Measurements from ENCODE around the gene FN1.

Gene FN1

GRCh38 chr2:215441560-215442400 lies 5.9 kb upstream of the FN1 start:
- no peak for FAIRE-seq

DNA sequence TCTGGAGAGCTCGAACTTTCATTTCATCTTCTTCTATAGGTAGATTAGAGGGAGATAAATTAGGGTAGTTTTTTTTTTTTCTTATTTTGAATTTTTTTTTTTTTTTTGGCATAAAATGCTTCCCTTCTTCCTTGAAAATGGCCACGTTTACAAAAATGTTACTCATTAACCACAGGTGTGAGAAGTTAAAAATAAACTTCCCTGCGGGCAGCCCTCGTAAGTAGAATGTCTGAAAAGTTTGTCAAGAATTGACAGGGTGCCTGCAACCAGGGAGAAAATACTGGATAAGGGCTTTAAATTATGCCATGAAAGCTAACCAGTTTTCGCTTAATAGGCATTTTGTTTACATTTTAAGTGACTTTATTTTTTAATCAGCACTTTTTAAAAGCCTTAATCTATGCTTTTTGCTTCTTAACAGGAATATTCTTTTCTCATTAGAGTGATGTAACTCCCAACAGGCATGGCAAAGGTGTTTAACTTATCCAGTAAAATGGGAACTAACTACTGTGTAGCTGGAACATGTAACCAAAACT lies 4.2 kb upstream of the FN1 start:
- FAIRE-seq, result no peak

DNA sequence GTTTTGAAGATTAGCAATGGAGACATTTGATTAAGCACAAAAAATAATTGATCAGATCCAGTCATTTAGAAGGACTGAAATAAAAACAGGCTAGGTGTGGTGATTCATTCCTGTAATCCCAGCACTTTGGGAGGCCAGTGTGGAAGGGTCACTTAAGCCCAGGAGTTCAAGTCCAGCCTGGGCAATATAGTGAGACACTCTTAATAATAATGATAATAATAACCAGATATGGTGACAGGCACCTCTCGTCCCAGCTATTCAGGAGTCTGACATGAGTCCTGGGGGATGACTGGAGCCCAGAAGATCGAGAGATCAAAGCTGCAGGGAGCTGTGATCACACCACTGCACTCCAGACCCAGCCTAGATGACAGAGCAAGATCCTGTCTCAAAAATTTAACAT lies 3.5 kb upstream of the FN1 start:
- no peak for FAIRE-seq

- no peak for FAIRE-seq
Measured at GRCh38 chr2:215437614-215438013, 1.7 kb upstream of the FN1 start.

- no peak for FAIRE-seq
Measured at GRCh38 chr2:215436705-215437565, 1.1 kb upstream of the FN1 start.

- FAIRE-seq, result no peak
Measured at GRCh38 chr2:215435280-215435869, 493 bp downstream of the FN1 start.

DNA sequence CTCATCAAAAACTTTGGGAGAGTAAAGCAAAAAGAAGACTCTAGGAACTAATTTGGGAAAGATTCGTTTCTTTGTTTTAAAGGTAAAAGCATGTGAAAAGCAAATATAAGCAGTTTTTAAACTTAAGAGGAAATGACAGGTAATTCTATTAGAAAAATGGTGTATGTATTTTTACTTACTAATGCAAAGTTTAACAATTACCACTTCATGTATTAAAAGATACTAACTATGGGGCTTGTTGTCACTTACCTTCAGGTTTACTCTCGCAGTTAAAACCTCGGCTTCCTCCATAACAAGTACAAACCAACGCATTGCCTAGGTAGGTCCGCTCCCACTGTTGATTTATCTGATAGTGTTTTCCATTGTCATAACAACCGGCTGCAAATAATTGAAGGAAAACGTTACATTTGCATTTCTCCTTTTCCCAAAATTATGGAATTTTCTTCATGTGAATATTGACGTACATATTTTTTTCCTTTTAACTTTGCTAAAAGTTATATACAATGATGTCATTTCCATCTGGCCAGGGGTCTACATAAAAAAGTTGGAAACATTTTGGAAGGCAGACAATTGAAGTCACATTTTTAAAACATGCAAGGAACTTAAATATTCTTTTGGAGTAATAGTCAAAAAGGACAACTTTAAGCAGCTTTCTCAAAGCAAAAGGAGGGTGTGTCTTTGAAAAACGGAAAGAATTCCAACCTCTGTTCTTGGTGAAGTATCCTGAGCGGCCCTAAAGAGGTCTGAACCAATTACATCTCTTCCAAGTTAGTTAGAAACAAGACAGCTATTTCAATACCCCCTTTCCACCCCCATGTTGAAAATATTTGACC lies 1.2 kb downstream of the FN1 start:
- FAIRE-seq, result no peak

- no peak for FAIRE-seq
Measured at GRCh38 chr2:215432759-215433594, 2.9 kb downstream of the FN1 start.

- FAIRE-seq, result no peak
Measured at GRCh38 chr2:215431778-215432758, 3.8 kb downstream of the FN1 start.

DNA sequence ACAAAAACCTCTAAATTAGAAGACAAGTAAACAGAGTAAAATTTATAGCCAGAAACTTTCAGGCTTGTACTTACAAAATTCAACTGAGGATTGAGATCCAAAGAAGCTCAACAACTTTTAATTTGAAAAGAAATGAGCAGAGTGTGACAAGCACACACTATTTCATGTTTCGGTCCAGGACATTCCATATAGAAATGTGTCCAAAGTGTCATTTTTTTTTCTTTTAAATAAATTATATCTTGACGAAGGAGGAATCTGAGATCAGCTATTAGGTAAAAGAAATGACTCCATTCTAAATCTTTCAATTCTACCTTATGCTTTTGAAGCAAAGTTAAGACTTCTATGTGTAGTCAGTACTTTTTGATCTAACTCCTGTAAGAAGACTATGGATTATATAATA lies 4.6 kb downstream of the FN1 start:
- no peak for FAIRE-seq

- FAIRE-seq, result no peak
Measured at GRCh38 chr2:215430528-215431187, 5.2 kb downstream of the FN1 start.

GRCh38 chr2:215429424-215429823 lies 6.4 kb downstream of the FN1 start:
- no peak for FAIRE-seq

- no peak for FAIRE-seq
Measured at GRCh38 chr2:215428060-215428910, 7.6 kb downstream of the FN1 start.

DNA sequence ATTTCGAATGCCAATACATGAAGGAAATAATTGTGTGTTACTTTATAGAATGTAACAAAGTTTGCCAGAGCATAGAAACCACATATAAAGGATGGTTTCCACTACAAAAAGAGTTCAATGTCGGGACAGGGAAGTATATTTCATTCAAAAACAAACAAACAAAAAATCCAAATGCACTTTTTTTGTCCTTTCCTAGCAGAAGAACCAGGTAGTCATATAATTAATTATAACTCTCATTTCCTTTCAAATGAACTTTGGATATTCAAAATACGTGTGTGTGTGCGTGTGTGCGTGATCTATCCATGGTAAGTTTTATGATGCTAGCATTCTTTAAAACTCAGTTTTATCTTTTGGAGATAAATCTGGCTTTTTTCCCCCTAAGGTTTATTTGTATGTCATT lies 8.3 kb downstream of the FN1 start:
- no peak for FAIRE-seq

- no peak for FAIRE-seq
Measured at GRCh38 chr2:215425021-215425782, 10.7 kb downstream of the FN1 start.

GRCh38 chr2:215423928-215424540 lies 11.8 kb downstream of the FN1 start:
- no peak for FAIRE-seq

DNA sequence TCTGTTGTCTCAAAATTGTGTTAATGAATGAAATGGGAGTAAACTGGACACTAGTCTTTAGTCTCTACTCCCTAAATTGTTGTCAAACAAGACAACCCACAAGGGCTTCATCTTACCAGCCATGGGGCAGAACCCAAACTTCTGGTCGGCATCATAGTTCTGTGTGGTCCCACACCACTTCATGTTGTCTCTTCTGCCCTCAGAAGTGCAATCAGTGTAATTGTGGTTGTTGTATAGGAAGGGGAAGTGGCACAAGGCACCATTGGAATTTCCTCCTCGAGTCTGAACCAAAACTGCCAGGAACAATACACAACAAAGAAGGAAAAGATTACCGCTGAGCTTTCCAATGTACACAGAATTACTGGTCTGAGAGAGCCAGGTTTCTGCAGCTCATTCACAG lies 12.6 kb downstream of the FN1 start:
- no peak for FAIRE-seq

Measured in colon (tissue), 2 donors.